GM21576 (cell line): Measurements from ENCODE around the gene THG1L.

Experiments
- ATAC-seq: cut with Tn5 transposase; IDR thresholded peaks from one replicate; pipeline ENCODE4 v1.9.1; 2021; ENCODE audit warnings: mild to moderate bottlenecking, moderate library complexity; ENCODE audit not compliant: unreplicated experiment

The THG1L gene

DNA sequence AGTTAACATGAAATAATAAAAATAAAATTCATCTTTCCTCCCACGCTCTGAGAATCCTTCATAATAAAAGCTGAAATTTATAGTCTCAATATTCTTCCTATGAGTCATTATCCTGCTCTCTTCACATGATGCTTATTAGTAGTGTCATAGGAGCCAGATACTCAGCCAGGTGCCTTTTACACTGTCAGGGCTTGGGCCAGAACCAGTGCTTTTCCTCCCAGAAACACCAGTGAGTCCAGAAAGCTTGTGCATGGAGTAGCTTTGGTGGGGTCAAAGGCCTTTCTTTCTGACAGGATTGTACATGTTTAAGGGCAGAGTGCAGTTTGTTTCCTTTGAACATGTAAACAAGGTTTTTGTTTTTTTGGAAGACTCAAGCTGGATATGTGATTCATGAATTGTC is 19.1 kb downstream of the THG1L start:
- ATAC-seq = no peak

DNA sequence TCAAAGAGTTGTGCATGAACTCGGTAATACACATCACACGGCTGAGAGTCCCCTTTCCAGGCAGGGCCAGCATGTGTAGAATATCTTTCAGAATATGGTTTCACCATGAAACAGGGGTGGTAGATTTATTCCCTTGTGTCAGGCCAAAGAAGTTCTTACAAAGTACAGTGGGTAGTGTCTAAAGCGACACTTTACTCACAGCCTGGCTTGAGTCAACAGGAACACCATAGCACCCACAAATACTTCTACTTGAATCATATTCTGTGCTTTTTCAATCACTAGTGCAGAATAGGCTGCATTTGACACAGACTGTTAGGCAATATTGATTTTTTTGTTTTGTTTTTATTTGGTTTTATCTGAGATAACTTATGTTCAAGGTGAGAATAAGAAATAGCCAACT is 24.9 kb downstream of the THG1L start:
- no peak for ATAC-seq

DNA sequence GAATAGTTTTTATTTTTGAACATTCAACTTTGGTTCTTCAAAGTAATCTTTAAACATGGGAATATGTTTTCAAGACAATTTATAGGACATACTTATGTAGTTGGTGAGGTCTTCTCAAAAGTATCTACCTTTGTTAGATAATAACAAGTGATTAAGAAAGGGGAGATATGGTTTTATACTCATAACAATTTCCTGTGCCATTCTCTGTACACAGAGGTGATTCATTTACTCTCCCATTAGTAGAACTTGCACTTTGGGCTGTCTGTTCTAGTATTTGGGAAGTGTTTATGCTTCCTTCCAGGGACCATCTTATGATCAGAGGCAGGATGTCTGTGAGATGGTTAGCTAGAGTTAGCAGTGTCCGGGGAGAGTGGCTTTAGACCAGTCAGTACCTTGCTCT is 27.5 kb downstream of the THG1L start:
- no peak for ATAC-seq

DNA sequence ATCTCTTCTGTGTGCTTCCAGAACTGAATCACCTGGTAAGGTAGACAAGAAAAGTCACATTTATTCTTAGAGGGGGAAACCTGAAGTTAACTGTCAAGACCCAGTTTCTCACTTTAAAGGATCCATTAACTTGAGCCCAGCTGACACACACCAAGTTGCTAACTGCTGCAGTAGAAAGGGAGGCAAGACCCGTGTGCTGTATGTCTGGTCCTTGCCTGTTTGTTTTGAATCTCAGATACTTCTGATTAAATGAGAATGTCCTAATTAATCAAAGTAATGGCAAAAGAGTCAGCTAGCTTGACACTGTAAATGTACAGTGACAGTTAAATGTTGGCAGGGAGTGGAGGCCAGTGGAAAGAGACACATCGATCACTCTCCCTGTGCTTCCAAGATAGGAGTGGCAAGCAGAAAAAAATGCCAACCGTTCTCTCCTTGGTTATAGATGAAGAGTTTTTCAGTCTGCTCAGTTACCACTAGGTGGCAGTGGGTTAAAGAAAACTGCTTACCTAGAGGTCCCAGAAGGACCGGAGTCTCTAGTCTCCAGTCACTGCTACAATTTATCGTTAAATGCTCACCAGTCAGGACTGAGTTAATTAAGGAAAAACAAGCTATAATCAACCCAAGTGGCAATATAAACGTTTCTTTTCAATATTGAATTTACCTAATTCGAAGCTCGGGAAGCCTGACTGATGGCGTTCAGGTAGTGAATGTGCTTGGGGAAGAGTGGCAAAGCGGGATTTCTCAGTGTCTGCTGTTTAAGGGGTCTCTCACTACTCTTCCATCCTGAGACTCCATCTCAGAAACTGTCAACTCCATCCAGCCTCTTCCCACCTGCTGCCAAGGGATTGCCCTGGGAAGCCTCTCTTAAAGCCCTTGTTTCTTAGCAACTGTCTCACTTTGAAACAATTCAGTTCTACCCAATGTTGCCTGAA is 30.7 kb downstream of the THG1L start:
- peak; percentile 76 for ATAC-seq

DNA sequence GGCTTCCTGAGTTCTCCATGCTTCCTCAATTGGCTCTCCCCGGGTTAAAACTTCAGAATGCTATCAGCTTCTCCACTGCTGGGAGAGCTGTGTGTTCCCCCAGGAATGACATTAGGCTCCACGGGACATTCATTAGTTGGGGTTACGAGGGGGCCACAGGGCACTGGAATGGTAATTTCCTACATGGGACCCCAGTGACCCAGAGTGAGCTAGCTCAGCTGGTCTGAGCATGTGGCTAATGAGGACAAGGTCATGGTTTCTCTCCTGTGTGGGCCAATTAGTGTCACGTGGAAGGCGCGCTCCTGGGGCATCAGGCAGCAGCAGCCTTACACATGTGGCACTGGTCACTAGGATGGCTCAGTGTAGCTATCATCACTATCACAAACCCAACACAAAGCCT is 33.3 kb downstream of the THG1L start:
- ATAC-seq = no peak

DNA sequence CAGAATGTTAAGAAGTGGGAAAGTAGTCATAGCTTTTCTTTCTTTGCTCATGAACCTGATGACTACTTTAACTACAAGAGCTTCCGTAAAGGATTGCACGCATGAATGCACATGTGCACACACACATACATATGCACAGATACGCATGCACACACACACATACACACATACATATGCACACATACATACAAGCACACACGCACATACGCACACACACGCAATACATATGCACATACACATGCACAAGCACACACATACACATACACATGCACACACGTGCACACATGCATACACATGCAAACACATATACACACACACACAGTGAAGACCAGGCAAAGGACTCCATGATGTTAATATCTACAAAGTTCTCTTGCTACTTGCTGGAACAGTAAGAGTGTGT is 35.2 kb downstream of the THG1L start:
- ATAC-seq = no peak

DNA sequence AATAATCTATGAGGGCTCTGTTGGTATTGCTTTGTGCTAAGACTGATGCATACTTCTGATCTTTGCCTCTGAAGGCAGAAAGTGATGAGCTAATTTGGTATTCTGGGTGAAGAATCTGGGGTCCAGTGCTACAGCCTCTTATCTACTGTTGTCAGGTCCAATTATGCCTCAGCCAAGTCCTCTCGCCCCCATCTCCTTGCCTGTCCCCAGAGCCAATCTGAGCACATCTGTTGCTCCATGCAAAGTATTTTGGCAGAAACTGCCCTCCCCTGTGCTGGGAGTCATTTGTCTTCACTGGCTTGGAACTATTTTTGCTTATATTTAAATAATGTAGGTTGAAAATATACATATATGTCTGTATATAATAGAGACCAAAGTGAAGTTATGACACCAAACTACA is 35.7 kb downstream of the THG1L start:
- ATAC-seq = no peak

DNA sequence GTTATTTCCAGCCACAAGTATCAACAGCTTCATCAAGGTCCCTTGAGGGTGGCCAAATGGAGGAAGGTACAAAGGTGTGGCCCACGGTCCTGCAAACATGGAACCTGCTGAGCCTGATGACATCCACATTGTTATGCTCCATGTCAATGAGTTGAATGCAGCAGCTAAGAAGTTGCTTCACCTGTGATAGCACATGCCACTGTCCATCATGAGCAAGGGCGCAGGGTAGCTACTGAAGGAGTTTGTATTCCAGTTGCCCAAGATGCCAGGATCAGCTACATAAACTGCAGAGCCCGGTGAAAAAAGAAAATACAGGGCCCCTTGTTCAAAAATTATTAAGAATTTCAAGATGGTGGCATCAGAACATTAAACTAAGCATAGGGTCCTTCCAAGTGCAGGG is 36.5 kb downstream of the THG1L start:
- no peak for ATAC-seq

DNA sequence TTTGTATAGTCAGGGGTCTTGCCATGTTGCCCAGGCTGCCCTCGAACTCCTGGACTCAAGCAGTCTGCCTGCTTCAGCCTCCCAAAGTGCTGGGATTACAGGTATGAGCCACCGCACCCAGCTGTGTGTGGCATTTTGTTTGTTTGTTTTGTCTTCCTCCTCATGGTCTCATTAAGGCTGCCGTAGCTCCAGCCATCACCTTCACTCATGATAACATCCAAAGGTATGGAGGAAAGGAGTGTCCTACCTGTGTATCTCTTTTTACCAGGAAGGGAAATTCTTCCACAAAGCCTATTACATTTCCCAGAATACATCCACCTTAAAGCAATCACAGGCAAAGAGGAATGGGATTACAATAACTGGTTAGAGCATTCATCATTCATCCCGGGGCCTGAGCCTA is 39.4 kb downstream of the THG1L start:
- ATAC-seq = no peak

DNA sequence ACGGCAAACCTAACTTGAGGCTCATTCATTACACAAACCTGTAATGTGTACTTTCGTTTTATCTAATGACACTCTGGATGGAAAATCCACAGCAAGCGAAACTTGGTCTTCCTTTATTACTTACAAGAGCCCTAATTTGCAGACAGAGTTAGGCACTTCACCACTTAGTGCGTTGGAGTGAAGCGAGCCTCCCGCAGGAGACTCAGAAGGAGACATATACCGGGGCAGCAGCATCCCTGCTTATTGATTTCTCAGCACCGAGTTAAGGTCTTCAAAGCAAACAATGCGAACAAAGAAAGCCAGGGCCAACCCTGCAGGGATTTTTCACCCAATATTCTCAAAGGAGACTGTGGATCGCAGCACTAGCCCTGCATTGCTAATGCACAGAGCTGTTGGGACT is 40.9 kb downstream of the THG1L start:
- no peak for ATAC-seq

DNA sequence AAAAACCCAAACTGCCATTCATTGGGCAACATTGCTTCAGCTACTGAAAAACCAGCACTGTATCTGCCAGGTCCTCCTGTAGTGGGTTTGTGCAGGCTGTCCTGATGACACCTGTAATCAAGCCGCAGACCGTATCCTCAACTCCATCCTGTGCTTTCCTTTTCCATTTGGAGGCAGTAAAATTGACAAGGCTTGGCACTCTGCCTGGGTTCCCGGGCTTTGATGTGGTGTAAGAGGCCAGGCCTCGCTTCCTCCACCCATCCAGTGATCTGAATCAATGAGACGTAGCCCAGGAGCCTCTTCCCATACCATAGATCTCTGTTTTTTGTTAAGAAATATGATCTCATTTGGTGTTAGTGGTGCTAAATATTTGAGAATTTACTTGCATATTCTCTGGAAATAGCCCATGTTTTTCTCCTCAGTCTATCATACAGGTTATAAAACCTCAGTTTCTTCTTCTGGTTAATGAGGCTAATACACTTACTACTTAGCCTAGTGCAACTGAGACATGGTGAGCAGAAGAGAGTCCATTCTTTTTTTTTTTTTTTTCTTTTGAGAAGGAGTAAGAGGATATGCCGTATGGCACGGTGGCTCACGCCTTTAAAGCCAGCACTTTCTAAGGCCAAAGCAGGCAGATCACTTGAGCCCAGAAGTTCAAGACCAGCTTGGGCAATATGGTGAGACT is 47.0 kb downstream of the THG1L start:
- no peak for ATAC-seq

DNA sequence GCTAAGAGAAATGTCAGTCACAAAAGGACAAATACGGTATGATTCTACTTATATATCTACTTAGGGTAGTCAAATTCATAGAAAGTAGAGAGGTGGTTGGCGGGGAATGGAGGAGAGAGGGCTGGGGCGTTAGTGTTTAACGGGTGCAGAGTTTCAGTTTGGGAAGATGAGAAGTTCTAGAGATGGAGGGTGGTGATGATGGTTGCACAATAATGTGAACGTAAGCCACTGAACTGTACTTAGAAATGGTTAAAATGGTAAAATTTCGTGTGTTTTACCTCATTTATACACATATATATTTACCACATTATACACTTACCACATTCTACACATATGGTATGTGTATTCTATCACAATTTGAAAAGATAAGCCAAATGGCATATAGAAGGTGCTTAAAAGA is 48.0 kb downstream of the THG1L start:
- ATAC-seq = no peak

DNA sequence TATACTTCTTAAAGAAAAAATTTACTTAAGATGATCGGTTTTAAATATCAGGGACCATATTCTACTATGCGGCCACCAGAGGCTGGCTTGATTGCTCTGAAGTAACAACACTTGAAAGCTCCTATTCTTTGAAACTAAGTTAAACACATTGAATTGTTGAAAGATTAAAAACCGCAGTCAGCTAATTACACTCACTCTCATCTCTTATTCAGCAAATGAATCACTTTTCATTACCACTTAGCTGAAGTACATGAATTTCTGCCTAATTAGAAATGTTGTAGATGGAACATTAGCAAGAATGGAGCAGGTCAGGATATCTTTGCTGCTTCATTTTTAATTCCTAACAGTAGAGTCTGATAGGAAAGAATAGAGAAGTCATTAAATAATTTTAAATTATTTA is 54.6 kb downstream of the THG1L start:
- no peak for ATAC-seq
